HCT116 (cell line): Measurements from ENCODE around the gene PLAU.

ENCODE experiments used
- EZH2 ChIP-seq: fragments of 200-600 bp; sonication (generic); IDR thresholded peaks from 2 replicates; pipeline ENCODE4 v1.6.1; 2017; ENCODE audit warnings: antibody characterized with exemption, mixed run types
- FOSL1 ChIP-seq: IDR thresholded peaks from 2 replicates; pipeline ENCODE4 v1.6.1; 2012; ENCODE audit warnings: low read depth
- POLR2A ChIP-seq: IDR thresholded peaks from 2 replicates; pipeline ENCODE4 v1.7.0; 2011; ENCODE audit warnings: borderline replicate concordance; ENCODE audit not compliant: insufficient read depth, insufficient read length; ENCODE audit errors: extremely low read depth
- TF ChIP-seq, protein P1 (sequence below), 3 experiments: fragments of 200-600 bp in 1 of 3; sonication (generic) in 1 of 3; IDR thresholded peaks in 2 of 3; conservative IDR thresholded peaks in 1 of 3; 2 replicates each; pipeline ENCODE4 v1.5.1; 2012 to 2017; ENCODE audit warnings: low read depth in 2 of 3, low read length in 2 of 3, antibody characterized with exemption in 1 of 3, borderline replicate concordance in 1 of 3, control low read depth in 1 of 3, mild to moderate bottlenecking in 1 of 3, mixed read lengths in 1 of 3, mixed run types in 1 of 3, moderate library complexity in 1 of 3; ENCODE audit not compliant: insufficient read depth in 1 of 3

DNA sequence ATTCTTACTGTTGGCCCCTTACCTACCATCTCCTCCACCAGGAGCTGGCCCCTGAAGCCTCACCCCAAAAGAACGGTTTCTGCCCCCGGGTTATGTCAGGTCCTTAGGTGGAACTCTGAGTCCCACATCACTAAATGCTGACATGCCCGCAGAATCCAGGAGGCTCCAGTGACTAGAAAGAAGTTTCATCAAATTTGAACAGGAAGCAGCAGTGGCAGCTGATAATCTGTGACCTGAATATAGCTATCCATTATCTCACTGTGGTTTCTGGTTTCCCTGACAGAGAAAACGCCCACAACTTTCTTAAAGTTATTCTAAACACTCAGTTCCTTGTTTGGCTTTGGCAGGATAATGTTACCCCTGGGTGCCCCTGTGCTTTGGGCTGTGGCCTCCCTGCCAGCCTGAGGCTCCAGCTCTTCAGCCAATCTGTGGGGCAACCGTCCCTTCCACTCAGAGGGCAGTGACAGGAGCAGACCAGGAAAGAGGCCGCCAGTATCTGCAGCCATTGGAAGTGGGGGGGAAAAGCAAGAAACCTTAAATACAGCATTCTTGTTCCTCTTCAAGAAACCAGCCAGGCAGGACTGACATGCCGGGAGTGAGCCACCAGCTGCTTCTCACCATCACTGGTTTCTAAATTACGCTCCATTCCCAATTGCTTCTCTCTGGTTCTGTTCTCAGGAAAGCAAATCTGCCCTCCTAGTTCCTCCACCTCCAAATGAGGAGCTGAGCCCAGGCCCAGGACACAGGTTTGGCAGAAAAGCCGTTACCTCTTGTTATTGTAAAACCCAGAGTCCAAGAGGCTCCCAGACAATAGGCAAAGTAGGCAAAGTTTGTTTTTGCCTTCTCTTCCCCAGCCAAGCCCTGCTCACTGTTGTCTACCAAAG lies 45.8 kb downstream of the PLAU start:
- TF ChIP-seq, protein P1, sequence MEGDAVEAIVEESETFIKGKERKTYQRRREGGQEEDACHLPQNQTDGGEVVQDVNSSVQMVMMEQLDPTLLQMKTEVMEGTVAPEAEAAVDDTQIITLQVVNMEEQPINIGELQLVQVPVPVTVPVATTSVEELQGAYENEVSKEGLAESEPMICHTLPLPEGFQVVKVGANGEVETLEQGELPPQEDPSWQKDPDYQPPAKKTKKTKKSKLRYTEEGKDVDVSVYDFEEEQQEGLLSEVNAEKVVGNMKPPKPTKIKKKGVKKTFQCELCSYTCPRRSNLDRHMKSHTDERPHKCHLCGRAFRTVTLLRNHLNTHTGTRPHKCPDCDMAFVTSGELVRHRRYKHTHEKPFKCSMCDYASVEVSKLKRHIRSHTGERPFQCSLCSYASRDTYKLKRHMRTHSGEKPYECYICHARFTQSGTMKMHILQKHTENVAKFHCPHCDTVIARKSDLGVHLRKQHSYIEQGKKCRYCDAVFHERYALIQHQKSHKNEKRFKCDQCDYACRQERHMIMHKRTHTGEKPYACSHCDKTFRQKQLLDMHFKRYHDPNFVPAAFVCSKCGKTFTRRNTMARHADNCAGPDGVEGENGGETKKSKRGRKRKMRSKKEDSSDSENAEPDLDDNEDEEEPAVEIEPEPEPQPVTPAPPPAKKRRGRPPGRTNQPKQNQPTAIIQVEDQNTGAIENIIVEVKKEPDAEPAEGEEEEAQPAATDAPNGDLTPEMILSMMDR (IDR thresholded peaks at IDR 0.05 in 2 of 3, conservative IDR thresholded peaks at IDR 0.05 in 1 of 3; ENCODE audit: borderline replicate concordance in 1 of 3, insufficient read depth in 1 of 3, low read depth in 2 of 3, low read length in 2 of 3), result no peak
- no peak for TF ChIP-seq EZH2
- no peak for TF ChIP-seq FOSL1
- TF ChIP-seq POLR2A, result no peak
